Dedifferentiated amniotic fluid mesenchymal stem cell (primary cell): Measurements from ENCODE around the gene SRPX2.
"Not testable (repeated sequence)": the region's sequence is repeated elsewhere in the genome, so short reads cannot be mapped to it uniquely, and the experiment has no call there.

Experiments used
- DNase-seq: peaks from one replicate; pipeline ENCODE4 v3.0.0-alpha.2; 2016; ENCODE audit errors: extremely low spot score

Gene SRPX2

DNA sequence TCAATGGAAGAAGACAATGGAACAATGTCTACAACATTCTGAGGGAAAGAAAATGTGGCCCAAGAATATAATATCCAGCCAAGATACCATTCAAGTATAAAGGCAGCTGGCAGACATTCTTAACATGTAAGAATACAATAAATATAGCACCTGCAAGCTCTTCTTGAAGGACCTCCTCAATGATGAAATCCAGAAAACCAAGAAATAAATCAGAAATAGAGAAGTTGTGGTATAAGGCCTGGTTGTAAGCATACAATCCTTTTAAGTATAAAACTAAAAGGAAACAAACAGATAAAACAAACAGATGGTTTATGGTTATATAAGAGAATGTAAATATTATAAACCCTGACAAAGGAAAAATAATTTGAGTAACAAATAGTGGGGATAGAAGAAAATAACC is 54.6 kb downstream of the SRPX2 start:
- DNase-seq = no peak

DNA sequence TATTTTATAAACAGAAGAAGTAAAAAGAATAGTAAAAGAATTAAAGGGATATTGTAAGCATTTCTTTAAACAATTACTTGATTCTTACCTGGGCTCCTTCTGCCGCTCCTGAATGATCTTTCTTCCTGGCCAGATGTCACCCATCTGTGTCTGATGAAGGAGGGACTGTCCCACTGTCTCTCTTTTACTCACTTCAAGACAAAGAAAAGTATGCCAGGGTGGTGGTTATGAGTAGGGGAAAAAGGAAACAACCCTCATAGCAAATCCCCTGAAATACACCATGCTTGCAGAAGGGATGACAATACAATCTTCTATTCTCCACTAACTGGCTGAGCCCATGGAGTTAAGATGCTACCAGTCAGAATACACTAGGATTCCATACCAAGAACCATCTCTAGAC is 56.8 kb downstream of the SRPX2 start:
- DNase-seq = no peak

DNA sequence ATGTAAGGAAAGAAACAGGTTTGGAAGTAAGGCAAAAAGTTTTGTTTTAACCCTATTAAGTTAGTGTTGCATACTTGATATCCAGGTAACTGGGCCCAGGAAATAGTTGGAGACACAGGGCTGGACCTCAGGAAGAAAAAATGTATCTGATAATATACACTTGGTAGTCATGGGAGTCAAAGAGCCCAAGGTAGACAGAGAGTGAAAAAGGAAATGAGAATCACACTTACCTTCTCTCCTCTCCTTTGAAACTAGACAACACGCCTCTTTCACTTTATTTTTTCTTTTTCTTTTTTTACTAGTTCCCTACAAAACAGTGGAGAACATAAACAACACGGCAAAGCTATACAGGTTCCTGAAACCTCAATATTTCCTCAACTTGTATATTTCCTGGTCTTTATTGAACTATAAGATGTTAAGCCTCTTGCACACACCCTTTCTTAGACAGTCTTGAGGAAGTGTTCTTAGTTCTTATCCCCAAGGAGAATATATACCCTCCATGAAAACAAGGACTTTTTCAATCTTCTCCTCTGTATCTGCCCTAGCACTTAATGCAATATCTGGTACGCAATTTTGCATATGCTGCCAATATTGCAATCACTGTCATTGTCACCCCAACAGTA is 60.7 kb downstream of the SRPX2 start:
- DNase-seq = no peak

DNA sequence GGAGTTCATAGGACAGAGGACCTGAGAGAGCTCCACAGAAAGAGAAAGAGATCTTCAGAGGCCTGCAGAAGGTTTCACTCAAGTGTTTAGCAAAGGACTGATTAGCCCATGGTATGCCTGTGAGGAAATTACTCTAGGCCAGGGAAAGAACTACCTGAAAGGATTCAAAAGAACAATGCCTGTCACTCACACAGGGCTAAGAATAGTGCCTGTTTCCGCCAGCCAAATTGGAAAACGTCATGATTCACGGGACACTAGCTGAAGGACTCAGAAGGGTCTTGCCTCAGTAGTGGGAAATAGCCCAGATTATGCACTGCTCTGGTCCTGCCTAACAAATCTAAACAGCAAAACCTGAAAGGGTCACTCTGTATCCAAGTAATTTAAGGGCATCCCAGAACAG is 66.8 kb downstream of the SRPX2 start:
- no peak for DNase-seq

DNA sequence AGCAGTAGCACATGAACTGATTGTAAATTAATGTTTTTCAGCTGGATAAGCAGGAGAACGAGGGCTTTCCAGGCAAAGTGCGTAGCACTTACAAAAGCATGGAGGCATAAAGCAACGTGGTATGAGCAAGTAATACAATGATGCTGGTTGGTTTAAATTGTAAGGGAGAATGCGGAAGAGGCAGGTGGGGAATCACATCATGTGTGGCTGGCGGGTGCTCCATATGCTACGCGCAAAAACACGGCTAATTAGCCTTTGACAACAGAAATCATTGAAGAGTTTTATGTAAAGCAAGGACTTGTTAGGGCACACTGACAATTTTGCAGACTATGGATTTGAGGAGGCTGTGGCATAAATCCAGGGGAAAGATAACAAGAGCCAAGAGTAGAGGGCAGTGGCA is 73.4 kb downstream of the SRPX2 start:
- no peak for DNase-seq

DNA sequence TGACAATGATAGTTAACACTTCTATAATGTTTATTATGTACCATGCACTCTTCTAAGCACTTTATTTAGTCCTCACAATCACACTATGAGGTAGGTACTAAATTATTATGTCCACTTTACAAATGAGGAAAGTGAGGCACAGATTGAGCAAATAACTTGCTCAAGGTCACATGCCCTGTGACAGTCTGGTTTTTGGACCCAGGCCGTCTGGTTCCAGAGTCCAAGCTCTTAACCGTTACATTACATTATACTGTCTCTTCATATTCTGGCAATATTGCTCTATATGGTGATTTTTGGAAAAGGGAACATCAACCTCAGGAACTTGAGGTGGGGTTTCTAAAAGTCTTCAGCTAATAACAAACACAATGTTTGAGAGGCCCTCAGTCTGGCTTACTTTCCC is 75.1 kb downstream of the SRPX2 start:
- no peak for DNase-seq

DNA sequence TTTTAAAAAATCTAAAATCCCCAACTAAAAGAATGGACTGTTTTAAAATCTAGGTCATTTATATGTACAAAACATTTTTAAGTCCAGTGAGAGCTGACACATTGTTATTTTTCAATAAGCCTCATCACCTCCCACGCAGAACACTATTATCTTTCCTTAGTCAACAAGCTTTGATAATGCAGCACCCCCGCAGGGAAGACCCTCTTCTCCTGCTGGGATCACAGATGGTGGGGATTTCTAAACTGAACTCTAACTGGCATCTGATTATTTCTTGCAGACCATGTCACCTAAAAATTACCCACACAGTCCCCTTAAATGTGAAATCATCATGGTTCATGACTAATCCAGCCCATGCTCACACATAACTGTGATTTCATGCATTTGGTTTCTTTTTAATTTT is 76.3 kb downstream of the SRPX2 start:
- no peak for DNase-seq

DNA sequence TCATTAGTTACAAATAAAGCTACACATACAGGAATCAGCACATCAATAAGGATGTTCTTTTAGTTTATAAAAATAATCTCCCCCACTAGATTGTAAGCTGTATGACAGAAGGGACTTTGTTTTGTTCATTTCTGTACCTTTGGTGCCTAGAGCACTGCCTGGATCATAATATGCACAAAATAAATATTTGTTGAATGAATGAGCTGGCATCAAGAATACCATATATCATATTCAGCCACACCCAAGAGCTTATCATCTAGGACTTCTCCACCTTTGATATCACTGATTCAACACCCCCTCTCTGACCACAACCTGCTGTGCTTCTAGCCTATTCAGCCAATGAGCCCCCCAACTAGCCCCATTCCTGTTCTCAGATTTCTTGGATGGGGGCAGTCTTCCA is 77.3 kb downstream of the SRPX2 start:
- no peak for DNase-seq

DNA sequence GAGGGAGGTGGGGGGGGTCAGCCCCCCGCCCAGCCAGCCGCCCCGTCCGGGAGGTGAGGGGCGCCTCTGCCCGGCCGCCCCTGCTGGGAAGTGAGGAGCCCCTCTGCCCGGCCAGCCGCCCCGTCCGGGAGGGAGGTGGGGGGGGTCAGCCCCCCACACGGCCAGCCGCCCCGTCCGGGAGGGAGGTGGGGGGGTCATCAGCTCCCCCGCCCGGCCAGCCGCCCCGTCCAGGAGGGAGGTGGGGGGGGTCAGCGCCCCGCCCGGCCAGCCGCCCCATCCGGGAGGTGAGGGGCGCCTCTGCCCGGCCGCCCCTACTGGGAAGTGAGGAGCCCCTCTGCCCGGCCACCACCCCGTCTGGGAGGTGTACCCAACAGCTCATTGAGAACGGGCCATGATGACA is 80.0 kb downstream of the SRPX2 start:
- DNase-seq = not testable (repeated sequence)
